Gastroesophageal sphincter (tissue), 3 donors: Measurements from ENCODE around the gene ZDHHC21.

Source experiments
- EP300 ChIP-seq: sonication (generic); formaldehyde crosslinking; IDR thresholded peaks from one replicate; pipeline ENCODE4 v1.6.1; 2017; ENCODE audit warnings: antibody characterized with exemption, mild to moderate bottlenecking
- POLR2A ChIP-seq, 2 donors: fragments of 450-650 bp; IDR thresholded peaks; one replicate each; pipeline ENCODE4 v1.6.1; 2017; ENCODE audit warnings: antibody characterized with exemption in 2 of 2, mild to moderate bottlenecking in 2 of 2, moderate library complexity in 1 of 2
- POLR2AphosphoS5 ChIP-seq: sonication (generic); formaldehyde crosslinking; IDR thresholded peaks from one replicate; pipeline ENCODE4 v1.6.1; 2017; ENCODE audit warnings: antibody characterized with exemption
- TF ChIP-seq, protein P1 (sequence below), 4 experiments: fragments of 200-600 bp in 2 of 4; fragments of 450-650 bp in 2 of 4; sonication (generic) in 1 of 4; IDR thresholded peaks; one replicate each; pipeline ENCODE4 v1.5.1; 2017 to 2019; ENCODE audit warnings: antibody characterized with exemption in 4 of 4, mild to moderate bottlenecking in 2 of 4, moderate library complexity in 2 of 4

- TF ChIP-seq, protein P1, sequence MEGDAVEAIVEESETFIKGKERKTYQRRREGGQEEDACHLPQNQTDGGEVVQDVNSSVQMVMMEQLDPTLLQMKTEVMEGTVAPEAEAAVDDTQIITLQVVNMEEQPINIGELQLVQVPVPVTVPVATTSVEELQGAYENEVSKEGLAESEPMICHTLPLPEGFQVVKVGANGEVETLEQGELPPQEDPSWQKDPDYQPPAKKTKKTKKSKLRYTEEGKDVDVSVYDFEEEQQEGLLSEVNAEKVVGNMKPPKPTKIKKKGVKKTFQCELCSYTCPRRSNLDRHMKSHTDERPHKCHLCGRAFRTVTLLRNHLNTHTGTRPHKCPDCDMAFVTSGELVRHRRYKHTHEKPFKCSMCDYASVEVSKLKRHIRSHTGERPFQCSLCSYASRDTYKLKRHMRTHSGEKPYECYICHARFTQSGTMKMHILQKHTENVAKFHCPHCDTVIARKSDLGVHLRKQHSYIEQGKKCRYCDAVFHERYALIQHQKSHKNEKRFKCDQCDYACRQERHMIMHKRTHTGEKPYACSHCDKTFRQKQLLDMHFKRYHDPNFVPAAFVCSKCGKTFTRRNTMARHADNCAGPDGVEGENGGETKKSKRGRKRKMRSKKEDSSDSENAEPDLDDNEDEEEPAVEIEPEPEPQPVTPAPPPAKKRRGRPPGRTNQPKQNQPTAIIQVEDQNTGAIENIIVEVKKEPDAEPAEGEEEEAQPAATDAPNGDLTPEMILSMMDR (IDR thresholded peaks at IDR 0.05) = no peak
- TF ChIP-seq EP300 = no peak
- TF ChIP-seq POLR2AphosphoS5 = no peak
- no peak for TF ChIP-seq POLR2A (IDR thresholded peaks at IDR 0.05)
Measured at GRCh38 chr9:14660721-14661120, 32.5 kb downstream of the ZDHHC21 start.
